HG03103 (cell line): ENCODE results near the gene IL22RA2.

Experiments
- ATAC-seq: cut with Tn5 transposase; IDR thresholded peaks from one replicate; pipeline ENCODE4 v1.9.1; 2021; ENCODE audit warnings: low read depth; ENCODE audit not compliant: unreplicated experiment

Gene IL22RA2

GRCh38 chr6:137197684-137198645 is 24.5 kb upstream of the IL22RA2 start:
- no peak for ATAC-seq

DNA sequence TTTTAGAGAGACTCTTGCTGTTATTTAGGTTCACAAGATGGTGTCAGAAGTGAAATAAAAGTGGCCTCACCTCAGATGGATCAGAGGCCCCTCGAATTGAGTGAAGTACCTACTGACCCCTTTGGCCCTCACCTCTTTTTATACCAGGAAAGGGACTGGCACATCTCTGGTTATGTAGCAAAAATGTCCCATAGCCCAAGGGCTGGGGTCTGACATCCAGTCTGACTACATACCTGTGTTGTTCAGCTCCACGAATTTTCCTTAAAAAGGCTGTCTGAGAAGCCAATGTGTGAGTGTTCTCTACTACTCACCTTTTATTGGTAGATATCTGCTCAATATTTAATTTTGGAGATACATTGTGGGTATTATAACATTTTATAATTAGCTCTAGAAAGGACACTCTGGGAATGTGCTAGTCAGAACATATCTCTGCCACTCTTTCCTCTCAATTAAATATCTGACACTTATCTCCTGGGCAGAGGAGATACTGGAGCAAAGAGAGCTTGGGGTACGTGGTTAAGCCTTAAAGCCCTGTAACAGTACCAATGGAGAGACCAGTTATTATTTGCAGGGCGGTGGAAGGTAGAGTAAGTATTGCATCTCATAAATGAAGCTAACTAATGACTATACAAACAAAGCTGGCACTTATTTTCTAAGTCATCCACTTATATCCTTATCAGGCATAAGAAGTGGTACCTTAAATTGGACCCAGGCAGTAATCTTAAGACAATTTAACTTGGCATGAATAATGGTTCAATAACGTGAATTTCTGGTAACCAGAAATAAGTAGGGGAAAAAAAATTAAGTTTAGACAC is 20.0 kb upstream of the IL22RA2 start:
- ATAC-seq = no peak

- no peak for ATAC-seq
Observed at GRCh38 chr6:137192821-137193220, 19.4 kb upstream of the IL22RA2 start.

GRCh38 chr6:137191670-137192069 is 18.2 kb upstream of the IL22RA2 start:
- ATAC-seq = no peak

DNA sequence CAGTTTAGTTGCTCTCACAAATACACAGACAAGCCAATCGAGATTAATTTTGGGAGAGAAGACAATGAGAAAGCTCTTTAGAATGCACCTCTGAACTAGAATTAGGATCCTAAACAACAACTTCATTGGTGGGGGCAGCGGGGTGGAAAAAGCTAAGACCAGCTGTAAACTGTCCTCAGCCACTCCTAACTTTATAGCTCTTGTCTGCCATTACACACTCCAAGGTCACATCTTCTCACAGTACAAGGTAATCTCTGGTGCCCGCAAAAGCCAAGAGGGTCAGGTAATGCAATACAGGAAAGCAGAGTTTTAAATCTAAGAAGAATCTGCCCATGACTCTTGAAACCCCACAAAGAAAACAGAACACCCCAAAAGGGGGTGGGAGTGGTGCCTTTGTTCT is 17.8 kb upstream of the IL22RA2 start:
- ATAC-seq = no peak

DNA sequence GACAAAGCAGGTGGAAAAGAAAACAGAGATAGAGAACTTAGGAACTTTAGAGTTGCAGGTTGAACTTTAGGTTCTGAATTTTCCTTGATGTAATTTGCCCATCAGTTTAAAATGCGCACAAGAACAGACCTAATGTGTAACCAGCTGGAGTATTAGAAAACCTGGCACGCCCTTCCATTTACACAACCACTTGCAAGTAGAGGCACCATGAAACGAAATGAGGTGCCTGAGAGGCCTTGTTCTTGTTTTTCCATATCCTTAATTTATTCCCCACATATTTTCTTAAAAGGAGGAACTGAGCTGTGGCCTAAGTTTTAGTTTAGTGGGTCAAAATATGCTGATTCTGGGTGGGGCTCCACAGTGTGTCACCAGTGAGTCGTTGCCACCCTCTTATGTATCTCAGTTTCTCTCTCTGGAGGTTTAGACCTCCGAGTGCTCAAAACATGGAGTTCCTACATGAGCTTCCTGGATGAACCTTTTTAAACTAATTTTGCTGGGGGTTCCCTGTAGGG is 17.2 kb upstream of the IL22RA2 start:
- no peak for ATAC-seq

DNA sequence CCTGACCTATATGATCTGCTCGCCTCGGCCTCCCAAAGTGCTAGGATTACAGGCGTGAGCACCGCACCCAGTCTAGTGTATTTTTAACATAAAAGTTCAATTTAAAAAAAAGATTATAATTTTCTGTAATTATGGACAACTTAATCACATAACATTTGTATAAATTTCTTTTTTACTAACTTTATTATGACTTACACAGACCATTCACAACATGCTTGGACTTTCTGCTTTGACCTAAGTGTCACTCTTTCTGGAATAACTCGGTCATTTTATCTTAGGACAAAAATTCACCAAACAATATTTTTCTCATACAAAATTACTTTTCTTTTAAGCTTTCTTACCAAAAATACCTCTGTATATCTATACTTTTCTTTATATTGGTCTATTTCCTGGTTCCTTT is 15.4 kb upstream of the IL22RA2 start:
- no peak for ATAC-seq

GRCh38 chr6:137185290-137185689 is 11.8 kb upstream of the IL22RA2 start:
- no peak for ATAC-seq

GRCh38 chr6:137182654-137183073 is 9.2 kb upstream of the IL22RA2 start:
- no peak for ATAC-seq

- no peak for ATAC-seq
Observed at GRCh38 chr6:137181891-137182653, 8.6 kb upstream of the IL22RA2 start.

- ATAC-seq = no peak
Observed at GRCh38 chr6:137177611-137178010, 4.2 kb upstream of the IL22RA2 start.

- ATAC-seq = no peak
Observed at GRCh38 chr6:137176729-137177128, 3.3 kb upstream of the IL22RA2 start.

DNA sequence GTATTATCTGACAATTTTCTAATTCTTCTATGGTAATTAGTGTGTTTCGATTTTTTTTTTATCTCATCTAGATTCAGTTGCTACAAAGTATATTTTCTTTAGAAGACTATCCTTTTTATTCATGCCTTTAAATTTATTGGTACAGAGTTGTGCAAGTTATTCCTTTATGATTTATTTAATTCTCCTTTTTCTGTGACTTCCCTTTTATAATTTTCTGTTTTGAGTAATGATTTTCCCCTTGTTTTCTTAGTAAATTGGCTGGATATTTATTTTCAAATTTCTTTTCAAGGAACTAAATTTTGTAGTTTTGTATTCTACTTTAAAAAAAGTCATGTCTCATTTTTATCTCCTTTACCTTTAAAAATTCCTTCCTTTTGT is 2.4 kb upstream of the IL22RA2 start:
- no peak for ATAC-seq

DNA sequence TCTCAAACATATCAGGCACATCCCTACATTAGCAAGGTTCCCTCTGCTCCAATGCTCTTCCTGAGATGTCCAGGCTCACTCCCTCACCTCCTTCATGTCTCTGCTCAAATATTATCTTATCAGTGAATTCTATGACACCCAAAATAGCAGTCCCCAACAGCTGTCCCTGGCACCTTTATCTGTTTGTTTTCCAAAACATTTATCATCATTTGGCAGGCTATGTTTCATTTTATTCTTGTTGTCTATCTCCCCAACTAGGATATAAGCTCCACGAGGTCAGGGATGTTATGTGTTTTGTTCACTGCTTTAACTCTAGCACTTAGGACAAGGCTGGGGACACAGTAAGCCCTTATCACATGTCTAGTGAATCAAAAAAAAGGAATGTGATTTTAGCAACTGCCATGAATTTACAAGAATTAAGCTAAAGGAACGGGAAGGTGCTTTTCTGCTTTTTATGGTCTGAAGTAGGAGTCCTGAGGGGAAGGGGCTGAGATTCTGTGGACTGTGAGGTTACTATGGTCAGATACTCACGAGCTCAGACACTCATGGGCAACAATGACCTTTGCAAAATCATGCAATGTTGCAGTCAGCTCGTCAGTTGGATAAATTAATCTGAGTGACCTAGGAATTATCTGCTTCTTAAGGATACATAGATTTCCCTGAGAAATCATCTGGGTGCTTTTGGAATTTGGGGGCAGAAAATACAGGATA is 1.9 kb upstream of the IL22RA2 start:
- no peak for ATAC-seq

- ATAC-seq = no peak
Observed at GRCh38 chr6:137172734-137173431, 561 bp downstream of the IL22RA2 start.

DNA sequence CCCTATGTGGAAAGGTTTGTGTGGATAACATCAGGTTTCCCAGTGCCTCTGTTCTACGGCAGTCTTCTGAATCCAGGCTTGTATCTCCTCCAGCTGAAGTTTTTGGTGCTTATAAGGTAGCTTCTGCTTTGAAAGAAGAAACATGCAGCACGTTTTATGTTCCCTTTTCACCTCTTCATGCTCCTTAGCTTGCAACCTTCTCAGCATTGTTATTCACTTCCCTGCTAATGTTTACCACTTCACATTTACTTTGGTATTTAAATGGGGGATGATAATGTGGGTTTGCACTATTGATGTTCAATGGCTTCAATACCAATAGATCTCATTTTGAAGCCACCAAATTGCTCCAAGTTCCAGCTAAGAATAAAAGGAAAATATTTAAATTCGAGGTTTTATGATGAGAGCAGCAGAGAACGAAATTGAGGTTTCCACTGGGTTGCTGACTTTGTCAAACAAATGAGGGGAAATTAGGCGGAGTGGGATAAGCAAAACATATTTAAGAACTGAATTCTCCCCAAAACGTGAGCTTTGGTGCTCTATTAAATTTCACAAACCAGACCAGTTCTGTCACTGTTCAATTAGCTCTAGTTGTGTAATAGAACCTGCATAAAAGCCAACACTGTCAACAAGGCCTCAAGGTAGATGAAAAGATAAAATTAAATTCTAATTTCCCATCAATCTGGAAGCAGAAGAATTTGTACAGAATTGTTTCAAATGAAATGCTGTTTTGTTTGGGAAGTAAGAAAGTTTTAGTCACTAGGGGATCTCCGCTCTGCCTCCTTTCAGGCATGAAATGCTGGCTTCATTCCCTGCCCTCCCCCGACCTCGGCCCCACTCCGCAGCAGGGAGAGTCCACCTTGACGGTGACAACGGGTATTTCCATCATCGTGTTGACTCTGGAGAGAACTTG is 1.4 kb downstream of the IL22RA2 start:
- ATAC-seq = no peak

- ATAC-seq = no peak
Observed at GRCh38 chr6:137171053-137171374, 2.4 kb downstream of the IL22RA2 start.

DNA sequence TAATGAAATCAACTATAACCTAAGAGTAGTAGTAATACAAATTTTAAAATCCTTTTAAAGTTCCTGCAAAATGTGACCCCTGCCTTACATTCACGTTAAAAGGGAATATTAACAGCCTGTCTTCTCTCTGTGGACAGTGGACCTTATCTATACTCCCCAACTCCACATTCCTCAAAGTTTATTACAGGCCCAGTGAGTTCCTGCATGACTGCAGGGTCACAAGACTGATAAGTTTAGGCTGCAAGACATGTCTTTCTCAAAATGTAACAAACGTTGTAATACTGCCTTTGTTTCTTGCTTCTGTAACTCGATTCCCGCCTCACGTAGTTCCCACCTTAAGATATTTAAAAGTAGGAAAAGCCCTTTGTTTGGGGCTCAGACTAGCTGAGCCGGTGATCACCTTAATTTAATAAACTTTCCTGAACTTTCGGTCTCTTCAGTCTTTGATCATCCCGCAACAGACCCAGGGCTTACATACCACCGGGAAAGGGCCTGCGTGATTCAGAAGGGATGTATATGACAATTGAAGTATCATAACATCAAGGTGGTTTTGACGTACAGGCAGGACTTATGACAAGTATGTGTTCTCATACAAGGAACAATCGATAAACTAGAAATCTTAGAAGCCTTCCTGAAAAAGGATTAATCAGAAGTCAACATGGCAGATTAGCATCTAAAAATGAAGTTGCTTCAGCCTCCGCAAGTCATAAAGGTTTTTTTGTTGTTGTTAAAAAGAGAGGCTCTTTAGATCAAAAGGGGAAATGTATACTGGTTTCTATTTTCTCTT is 3.0 kb downstream of the IL22RA2 start:
- no peak for ATAC-seq
